Muscle of back (tissue), 11 donors: Measurements from ENCODE around the gene CADM1. TPM values are rescaled to one million over a fixed set of nuclear protein-coding genes. Genes with fewer than 3 reads are reported as not detected.
A peak's percentile ranks its signal among the peaks of the same experiment; 100 is the strongest.

Source experiments
- DNase-seq, 3 donors: peaks; one replicate each; pipeline versions ENCODE4 v3.0.0 to v3.0.0-alpha.2; 2013
- polyA plus RNA-seq, 10 donors: library from polyadenylated mRNA; unstranded; fragments of 120-200 nt; gene quantifications; one replicate each; pipeline ENCODE4 v1.2.1, GENCODE V29; 2013; ENCODE audit not compliant: insufficient read length in 10 of 10

Gene CADM1
- polyA plus RNA-seq, 10 donors: 13.4 to 32.3 (median 26.3) TPM

DNA sequence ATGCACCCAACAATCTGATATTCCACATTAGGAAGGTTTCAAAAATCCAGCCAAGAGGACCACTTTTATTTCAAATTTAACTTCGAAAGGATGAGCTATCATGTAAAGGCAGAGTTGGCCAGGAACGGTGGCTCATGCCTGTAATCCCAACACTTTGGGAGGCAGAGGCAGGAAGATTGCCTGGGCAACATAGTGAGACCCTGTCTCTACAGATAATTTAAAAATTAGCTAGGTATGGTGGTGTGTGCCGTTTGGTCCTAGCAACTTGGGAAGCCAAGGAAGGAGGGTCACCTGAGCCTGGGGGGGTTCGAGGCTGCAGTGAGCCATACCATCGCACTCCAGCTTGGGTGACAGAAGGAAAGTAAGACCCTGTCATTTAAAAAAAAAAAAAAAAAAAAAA lies 96.7 kb downstream of the CADM1 start:
- no peak for DNase-seq

DNA sequence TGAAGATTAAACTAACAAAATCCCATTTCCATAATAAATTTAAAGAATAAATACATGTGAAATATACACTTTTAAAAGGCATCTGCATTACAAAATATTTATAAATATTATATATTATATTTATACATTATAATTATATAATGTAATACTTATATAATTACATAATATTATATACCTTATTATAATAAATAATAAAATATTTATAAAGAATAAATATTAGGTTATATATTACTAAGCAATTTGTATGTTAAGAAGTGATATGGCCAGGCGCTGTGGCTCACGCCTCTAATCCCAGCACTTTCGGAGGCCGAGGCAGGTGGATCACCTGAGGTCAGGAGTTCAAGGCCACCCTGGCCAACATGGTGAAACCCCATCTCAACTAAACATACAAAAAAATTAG lies 97.8 kb downstream of the CADM1 start:
- no peak for DNase-seq

DNA sequence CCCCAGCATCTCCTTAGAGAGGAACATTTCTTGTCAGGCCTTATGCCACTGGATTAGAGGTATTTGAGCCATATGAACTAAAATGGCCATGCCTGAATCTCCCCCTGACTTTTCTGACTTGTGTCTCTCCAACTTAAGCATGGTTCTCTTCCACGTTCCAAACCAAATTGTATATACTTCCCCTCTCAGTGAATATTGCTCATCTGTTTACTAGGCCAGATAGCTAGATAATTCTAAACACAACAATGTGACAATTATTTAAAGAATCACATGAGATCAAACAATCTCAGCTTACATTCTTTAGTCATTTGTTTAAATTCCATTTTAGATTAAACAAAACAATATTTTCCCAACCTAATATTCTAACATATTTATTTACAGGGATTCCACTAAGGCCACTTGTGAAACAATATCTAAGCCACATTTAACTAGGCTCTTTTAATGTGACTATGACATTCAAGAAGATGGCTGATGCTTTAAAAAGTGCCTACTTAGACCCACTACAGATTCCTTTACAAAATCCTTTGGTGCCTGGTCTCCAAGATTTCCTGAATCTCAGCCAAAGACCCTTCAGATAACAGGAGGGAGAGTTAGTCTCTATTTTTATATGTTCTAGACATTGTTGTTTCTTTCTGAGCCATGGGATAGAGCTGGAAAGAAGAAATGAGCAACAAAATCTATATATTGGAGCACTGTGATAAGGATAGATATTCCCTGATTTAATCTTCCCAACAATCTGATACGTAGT lies 105.7 kb downstream of the CADM1 start:
- no peak for DNase-seq

DNA sequence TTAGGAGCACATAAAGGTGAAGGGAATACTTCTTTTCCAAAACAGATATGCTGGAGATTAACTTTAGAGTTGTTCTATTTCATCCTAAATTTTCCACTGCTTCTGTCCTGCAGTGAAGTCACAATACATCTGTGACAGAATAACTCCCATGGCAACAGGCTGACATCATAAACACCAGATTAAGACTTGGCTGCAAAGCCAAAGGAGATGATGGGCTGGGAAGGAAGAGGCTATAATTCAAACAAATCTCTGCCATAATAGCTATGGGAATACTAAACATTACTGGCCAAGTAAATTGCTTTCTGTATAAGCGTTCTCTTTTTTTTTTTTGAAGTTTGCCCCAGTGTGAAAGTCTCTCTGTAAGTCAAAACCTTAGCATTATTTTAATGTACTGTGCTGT lies 107.7 kb downstream of the CADM1 start:
- peak; percentile 44 to 85 (median 74) for DNase-seq

DNA sequence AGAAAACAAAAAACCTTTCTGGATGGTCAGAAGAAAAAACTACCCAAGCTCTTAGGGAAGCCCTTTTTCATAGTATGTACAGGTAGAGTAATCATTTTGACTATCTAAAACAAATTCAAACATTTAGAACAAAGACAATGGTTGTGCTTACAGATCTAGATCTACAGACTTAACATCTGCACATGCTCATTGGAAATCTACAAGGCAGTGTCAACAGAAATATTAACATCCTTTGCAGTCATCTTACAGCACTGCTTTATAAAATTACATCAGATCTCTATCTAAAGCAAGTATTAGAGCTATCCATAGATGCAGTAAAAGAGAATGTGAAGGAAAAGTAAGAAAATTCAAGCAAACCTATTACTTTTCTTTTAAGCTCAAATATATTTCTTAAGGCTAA lies 110.3 kb downstream of the CADM1 start:
- DNase-seq: no peak

DNA sequence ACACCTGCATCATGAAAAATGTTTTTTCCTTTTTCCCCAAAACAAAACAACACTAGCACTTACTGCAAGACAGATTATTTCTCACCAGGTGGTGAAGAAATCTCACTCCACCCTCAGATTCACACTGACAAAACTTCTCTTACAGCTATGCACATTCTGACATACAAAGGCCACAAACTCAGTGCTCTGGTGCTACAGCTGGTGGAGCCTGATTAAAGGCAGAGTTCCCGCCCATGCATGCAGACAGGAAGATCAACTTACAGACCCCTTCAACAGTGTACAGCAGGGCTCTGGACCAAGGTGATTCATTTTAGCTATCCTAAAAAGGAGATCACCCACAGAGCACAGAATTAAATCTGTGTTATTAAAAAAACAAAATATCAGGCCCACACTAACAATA lies 112.6 kb downstream of the CADM1 start:
- DNase-seq: no peak

DNA sequence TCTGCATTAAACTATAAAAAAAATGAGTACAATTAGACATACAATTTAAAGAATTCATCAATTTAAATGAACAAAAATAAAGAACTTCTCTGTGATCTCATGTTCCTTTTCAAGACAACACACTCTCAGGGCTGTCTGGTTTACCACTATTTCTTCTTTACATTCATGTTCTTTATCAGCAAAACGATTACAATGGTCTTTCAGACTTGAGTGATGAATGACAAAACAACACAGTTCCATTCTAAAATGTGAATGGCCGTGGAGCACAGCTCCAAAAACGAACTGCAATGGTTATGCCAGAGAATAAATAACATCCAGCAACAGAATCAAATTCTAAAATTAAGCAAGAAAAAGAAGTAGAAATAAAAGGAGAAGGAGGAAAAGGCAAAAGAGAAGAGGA lies 113.1 kb downstream of the CADM1 start:
- DNase-seq: no peak

DNA sequence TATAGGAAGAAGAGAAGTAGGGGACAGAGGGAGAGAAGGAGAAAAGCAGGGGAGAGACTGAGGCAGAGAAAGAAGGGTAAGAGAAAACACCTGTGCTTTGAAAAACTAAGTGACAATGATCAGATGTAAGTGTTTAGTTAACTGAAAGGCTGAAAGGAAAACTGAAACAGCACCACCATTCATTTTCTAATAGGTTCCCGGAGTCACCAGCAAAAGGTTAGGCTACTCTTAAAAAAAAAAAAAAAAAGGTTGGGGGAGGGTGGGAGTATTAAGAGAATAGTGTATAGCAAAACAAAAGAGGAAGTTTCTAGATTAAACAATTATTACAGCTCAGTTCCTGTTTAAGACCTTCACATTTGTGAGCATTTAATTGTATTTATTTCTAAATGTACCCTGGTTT lies 113.8 kb downstream of the CADM1 start:
- no peak for DNase-seq

DNA sequence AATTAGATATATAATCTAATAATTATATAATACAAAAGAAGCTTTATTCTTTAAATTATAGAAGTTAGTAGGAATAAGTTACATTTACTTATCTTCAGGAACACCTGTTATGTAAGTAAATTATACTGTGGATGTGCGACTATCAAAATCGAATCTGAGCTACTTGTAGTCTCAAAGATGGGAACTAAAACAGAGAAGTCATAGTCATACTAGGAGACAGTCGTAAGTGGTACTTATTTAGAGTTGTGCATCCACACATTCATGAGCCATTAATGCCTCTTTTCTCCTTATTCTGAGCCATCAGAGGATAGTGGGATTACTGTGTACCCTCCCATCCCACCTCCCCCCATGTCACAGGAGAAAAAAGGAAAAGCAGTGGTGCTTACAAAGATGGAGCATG lies 114.4 kb downstream of the CADM1 start:
- DNase-seq: no peak

DNA sequence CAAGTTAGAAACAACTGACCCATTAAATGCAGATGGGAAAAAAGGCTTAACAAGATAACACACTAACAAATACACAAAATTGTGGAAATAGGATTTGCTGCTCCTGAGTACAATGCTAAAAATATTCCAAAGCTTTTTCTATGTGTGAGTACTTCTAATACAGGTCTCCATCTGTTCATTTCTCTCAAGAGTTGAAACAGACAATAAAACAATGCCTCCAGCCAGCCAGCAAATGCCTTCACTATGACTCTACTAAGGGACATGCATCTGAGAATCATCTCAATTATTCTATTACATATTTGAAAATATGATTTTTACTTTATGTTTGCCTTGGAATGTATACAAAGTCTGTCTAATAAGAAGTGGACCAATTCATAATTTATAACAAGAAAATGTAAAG lies 119.0 kb downstream of the CADM1 start:
- no peak for DNase-seq

DNA sequence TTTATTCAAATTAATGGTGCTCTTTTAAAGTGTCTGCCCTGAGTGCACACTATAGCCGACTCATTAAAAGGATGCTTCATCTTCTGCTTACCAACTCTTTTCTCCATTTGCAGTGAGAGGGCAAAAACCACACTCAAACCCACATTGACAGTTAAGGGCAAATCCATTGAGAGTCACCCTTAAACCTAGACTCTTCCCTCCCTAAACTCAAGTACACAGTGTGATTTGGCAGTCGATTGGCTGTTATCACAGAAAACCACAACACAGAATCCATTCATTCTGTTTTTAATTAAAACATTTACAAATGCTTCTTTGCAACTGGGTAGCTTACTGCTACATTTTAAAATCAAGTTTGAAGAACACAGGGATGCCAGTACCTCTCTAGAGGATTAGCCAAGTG lies 120.0 kb downstream of the CADM1 start:
- no peak for DNase-seq

DNA sequence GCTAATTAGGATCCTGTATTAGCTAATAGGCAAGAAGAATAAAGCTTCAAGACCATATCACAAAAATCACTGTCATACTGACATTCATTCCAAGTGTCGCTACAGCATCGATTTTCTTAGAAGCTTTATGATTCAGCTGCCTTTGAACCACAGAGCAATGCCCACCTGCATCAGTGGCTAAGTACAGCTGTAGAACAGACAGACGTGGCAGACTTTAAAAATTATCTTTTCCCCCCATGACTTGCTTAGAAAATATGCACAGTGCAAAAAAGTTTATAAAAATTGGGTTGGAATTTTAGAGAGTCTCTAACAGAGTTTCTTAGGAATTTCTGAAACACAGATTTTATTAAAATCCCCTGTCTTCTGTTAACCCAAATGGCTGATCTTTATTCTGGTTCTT lies 120.8 kb downstream of the CADM1 start:
- no peak for DNase-seq

DNA sequence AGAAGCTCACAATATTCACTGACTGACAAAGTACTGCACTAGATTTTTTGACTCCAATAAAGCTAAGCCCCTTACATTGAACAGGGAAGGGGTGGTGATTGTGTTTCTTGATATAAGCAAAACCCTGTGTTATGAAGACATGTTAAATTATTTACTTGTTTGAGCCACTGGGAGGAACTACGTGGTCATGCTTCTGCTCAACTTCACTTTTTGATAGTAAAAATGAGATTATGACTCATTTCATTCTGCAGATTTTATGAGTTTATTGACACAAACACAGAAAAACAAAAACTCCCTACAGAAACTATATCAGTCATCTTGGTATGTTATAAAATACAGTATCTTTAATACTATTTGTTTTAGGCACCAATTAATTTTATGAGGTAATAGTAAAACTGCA lies 124.7 kb downstream of the CADM1 start:
- DNase-seq: no peak

DNA sequence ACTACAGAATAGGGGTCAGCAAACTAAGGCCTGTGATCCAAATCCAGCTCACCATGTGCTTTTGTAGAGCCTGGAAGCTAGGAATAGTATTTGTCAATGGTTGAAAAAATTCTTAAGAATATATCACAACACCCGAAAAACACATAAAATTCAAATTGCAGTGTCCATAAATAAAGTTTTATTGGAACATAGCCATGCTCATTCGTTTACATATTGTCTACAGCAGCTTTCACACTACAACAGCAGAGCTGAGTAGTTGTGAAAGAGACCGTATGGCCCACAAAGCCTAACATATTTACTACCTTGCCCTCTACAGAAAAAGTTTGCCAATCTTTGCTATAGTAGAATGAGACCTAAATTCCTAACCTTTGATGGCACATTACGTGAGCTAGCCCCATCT lies 125.7 kb downstream of the CADM1 start:
- DNase-seq: no peak

DNA sequence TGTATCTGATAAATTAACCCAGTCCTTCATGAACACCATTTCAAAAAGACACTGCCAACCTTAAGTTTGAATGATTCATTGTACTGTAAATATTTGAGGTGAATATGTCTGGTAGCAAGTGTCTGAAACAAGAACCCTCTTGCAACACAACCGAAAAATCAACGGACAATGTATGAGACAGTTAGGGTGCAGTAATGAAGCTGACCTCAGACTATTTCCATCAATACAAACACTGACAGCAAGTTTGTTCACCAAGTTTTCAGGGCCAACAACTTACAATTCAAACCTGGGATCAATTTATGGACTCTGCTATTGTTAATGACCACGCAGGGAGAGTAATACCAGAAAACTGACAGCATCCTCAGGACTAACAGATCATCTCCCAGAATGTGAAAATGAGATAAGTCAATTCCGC lies 126.3 kb downstream of the CADM1 start:
- no peak for DNase-seq

DNA sequence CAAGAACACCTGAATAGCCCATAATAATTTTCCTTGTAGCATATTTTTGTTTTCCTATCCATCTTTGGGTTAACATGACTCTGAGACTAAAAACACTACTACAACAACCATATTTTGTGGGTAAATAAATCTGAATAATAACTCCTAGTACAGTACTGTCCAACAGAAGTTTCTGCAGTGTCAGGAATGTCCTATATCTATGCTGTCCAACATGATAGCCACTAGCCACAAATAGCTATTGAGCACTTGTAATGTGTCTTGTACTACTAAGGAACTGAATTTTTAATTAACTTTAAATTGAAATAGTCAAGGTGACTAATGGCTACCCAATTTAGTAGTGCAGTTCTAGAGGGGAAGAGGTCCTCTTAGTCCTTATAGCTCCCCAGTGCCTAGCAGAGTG lies 135.6 kb downstream of the CADM1 start:
- DNase-seq: no peak

DNA sequence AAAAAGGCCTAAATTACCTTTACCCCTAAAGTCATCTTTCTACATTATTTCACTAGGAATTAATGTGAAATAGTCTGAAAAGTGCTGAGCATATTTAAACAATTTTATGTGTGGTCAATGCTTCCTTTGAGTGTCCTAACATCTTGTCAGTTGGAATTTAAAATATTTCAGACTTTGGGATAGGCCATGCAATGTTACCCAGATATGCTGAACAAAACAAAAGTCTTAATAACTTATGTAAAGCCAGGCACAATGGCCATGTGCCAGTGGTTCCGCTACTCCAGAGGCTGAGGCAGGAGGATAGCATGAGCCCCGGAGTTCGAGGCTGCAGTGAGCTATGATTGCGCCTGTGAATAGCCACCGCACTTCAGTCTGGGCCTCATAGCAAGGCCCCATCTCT lies 137.4 kb downstream of the CADM1 start:
- DNase-seq: no peak

DNA sequence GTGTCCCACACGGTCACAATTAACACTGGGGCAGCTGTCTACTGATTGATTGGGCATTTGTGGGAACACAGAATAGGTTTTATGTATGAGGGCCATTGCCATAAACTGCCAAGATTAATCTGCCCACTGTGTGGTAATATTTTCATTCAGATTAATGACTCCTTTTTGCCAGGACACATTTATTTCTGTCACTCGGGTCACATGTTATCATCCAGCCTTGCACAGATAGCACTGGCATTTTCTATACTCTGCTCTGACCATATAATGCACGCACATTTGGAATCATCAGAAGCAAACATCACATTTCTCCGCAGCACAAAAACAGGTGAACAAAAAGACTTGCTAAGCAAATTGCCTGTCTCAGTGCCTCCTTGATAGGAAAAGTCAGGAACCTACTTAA lies 138.3 kb downstream of the CADM1 start:
- DNase-seq: no peak

DNA sequence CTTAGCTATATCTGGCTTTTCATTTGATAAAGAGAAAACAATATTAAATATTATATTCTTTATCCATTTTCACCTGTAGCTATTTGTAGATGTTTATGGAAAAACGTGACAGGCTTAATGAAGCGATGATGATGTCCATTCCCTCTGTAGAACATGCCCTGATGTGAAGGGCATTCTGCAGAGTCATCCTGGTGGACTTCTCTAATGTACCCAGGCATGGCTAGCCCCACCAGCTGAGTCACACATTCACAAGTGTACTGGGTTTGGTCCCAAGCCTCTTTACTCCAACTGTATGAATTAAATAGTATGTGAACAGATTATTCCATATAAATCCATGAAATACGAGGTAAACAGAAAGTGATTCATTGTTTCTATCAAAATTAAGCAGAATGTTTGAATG lies 139.3 kb downstream of the CADM1 start:
- DNase-seq: no peak

DNA sequence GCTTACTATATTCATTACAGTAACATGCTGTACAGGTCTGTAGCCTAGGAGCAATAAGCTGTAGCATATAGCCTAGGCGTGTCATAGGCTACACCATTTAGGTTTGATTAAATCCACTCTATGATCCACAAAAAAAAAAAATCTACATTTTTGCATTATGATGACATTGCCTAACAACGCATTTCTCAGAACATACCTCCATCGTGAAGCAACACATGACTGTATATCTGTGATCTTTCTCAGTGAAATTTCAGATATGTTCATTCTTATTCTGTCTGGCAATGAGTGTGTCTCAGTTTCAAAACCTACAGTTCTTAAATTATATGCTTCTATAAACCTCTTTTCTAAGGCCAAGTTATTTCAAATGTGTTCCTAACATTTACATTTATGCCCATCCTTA lies 140.3 kb downstream of the CADM1 start:
- no peak for DNase-seq

DNA sequence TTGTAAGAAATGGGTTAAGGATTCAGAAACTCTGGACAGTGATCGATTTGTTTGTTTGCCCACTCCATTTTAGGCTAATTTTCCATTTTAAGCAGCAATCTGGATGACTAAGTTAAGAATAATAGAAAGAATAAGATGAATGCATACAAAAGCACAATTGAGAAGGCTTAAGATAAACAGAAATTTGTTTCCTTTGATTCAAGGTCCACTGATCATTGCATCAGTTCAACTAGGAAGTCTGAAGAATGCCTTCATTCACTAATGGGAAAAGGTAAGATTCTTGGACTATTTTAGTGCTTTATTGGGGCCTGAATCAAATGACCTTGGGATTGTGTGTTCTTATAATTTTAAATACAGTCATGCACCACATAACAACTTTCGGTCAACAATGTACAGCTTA lies 140.8 kb downstream of the CADM1 start:
- DNase-seq: no peak

DNA sequence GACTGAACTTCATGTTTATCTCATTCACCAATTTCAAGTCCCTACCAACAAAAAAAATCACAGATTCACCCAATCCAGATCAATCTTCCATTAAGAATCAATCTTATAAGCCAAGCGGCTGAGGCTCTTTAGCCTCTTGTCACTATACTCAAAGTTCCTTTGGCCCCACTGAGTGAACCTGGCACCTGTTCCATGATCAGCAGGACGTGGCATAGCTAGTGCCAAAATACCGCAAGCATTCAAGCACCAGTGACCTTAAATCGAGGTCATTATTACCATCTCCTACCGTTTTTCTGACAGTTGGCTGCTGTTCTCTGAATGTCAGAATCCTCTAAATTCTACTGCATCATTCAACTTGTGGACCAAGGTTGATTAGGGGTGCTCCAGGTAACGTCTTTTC lies 141.2 kb downstream of the CADM1 start:
- no peak for DNase-seq

DNA sequence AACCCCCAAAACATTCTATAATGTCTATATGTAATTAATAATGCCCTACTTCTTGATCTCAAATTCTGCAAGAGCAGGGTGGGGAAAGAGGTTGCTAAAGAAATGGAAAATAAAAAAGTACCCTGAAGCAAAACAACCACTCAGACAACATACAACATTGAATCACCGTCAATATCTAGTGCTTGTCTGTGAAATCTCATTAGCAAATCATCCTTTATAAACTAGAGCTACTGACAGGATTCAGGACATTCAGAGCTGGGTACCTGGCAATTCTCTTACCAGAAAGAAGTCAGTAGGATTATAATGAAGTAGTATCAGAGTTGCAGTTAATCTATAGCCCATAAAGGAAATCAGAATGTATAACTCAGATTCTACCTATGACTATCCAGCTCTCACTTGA lies 143.2 kb downstream of the CADM1 start:
- DNase-seq: no peak

DNA sequence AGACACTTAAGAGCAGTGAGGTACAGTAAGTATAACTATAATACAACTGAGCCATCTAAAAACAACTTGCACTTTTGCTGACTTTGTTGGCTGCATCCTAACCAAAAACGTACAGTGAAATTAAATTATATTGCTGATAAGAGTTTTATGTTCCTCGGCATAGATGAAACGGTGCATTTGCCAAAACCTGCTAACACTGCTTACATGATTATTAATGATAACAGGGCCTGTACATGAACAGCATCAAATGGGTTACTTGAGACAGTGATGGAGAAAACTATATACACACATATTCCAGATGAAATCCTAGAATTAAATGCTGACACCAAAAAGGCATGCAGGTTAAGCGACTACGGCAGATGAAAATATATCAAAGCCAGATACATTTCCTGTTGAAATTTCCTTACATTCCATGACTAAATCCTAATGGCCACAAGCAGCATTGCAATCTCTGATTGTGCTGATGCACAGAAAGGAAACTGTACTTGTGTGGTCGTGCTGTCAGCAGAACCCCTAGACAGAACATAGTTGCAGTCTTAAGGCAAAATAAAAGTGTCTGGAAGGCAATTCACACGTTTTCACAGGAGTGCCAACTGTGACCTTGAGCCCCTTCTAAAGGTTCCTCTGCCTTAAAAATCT lies 143.9 kb downstream of the CADM1 start:
- no peak for DNase-seq
